CD4-positive, alpha-beta T cell treated with Interleukin-12 subunit alpha and Interleukin-12 subunit beta, for 1 hour (primary cell): ENCODE results near the gene CHM.
"Not testable (repeated sequence)": the region's sequence is repeated elsewhere in the genome, so short reads cannot be mapped to it uniquely, and the experiment has no call there.

Experiments
- DNase-seq: peaks from one replicate; pipeline ENCODE4 v3.0.0-alpha.2; 2020

Gene CHM

GRCh38 chrX:85994797-85995196 is 52.6 kb downstream of the CHM start:
- no peak for DNase-seq

DNA sequence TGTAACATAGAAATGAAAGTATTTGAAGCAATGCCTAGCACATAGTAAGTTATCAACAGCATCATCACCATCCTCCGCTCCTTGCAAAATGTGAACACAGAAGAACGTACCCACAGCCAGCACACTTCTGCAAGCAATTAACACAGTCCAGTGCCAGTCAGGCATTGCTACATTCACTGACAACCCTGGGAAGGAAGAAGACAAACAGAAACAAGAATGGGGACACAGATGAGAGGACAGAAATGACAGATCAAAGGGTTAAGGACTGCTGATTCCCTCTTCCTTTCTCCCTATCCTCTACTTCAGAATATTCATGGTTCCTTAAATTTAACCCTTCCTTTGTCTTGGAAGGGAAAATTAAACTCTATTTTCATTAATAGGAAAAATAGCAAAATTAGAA is 53.1 kb downstream of the CHM start:
- DNase-seq = no peak

GRCh38 chrX:85993539-85994197 is 53.7 kb downstream of the CHM start:
- DNase-seq = no peak

DNA sequence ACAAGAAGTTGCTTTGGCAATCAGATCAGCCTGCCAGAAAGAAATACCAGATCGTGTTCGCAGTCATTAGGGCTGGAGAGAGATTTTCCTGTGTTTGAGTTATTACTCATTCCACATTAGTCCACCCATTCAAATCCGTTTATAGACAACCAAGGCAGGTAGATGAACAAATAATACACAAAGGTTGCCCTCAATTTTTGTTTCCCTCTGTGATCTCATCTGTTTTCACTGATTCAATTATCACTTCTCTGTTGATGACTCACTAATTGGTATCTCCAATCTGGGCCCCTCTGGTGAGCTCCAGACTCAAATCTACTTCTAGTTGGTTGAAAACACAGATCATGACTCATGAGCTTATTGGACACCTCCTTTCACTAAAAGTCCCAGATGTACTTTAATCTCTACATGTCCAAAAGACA is 54.5 kb downstream of the CHM start:
- DNase-seq = no peak

GRCh38 chrX:85988353-85988752 is 59.0 kb downstream of the CHM start:
- DNase-seq = no peak

- no peak for DNase-seq
Measured at GRCh38 chrX:85980286-85980685, 67.1 kb downstream of the CHM start.

DNA sequence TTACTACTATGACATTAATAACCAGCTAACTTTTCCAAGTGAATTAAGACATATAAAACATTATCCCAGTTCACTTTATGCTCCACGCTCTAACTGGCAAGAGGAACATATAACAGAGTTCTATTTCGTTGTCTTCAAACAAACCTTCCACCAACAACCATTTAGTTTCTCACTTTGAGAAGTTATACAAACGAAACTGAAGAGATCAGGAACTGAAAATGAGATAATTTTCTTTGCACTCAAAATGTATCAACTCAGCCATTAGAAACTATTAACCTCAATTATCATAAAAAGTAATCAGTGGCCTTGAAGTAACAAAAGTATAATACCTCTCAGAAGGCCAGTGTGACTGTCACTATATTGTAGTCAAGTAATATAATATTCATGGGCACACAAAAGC is 70.1 kb downstream of the CHM start:
- no peak for DNase-seq

GRCh38 chrX:85972351-85972750 is 75.0 kb downstream of the CHM start:
- DNase-seq = not testable (repeated sequence)

- DNase-seq = no peak
Measured at GRCh38 chrX:85964744-85965143, 82.6 kb downstream of the CHM start.

GRCh38 chrX:85963736-85964135 is 83.6 kb downstream of the CHM start:
- no peak for DNase-seq

DNA sequence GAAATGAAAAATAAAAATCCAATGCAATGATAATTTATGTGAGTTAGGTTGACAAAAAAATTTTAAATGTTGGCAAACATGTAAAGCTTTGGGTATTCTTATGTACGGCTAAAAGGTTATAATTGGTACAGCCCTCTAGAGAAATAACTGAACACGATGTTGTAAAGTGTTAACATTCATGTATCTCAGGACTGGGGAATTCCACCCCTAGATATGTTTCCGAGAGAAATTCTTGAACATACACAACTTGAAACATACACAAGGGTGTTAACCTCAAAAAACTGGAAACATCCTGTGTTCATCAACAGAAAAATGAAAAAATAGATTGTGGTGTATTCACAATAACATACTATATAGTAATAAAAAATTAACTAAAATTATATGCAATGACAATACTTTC is 91.8 kb downstream of the CHM start:
- no peak for DNase-seq

GRCh38 chrX:85944751-85945150 is 102.6 kb downstream of the CHM start:
- not testable (repeated sequence) for DNase-seq

DNA sequence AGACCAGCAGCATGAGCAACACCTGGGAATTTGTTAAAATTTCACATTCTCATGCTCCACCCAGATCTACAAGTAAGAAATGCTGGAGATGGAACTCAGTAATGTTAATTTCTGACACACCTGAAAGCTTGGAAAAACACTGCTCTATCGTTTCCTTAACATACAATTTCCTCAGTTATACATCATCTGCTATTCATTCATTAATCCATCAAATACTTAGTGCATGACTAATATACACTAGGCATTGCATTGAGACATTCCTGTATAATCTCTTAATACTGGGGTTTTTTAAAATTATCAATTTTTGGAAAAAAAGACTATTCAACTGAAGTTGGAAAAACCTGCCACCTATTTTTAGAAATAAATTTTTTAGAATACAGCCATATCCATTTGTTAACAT is 106.1 kb downstream of the CHM start:
- DNase-seq = no peak

GRCh38 chrX:85939942-85940341 is 107.4 kb downstream of the CHM start:
- DNase-seq = not testable (repeated sequence)

DNA sequence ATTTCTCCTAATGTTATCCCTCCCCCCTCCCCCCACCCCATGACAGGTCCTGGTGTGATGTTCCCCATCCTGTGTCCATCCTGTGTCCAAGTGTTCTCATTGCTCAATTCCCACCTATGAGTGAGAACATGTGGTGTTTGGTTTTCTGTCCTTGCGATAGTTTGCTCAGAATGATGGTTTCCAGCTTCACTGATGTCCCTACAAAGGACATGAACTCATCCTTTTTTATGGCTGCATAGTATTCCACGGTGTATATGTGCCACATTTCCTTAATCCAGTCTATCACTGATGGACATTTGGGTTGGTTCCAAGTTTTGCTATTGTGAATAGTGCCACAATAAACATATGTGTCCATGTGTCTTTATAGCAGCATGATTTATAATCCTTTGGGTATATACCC is 113.0 kb downstream of the CHM start:
- not testable (repeated sequence) for DNase-seq

GRCh38 chrX:85930099-85930498 is 117.3 kb downstream of the CHM start:
- no peak for DNase-seq

DNA sequence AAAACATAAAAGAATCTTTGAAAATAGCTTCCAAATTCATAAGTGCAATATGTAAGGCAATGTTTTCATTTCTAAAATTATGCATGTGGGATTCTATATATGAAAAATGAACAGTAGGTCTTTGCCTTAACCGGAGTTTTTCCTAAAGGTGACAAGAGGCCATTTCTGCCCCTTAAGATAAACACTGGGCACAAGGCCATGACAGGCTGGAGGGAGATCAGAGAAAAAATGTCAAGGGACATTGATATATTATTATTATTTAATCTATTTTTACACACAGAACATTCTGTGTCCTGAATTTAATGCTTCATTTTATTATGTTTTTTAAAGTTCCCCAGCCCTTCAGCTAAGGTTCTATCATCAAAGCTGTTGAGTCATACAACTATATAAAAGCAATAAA is 118.8 kb downstream of the CHM start:
- no peak for DNase-seq

GRCh38 chrX:85927740-85928139 is 119.6 kb downstream of the CHM start:
- no peak for DNase-seq

- DNase-seq = no peak
Measured at GRCh38 chrX:85922821-85923220, 124.5 kb downstream of the CHM start.

- DNase-seq = not testable (repeated sequence)
Measured at GRCh38 chrX:85916656-85917280, 130.6 kb downstream of the CHM start.

DNA sequence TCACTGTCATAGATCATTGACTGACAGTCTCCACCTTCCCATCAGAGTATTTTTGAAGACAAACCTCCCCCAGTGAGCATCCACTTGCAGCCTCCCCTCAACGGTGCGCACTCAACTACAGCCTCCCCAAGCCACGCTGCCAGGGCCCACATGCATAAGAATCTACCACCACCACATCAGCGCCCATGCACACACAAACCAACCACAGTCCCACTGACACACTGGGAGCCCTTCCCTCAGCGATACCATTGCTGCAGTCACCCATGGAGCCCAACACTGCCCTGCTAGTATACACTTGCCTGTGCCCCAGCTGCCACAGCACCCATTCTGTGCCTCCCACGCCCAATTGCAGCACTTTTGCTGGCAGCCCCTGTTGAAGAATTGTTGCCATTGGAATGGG is 132.9 kb downstream of the CHM start:
- no peak for DNase-seq

- no peak for DNase-seq
Measured at GRCh38 chrX:85907316-85907715, 140.0 kb downstream of the CHM start.

DNA sequence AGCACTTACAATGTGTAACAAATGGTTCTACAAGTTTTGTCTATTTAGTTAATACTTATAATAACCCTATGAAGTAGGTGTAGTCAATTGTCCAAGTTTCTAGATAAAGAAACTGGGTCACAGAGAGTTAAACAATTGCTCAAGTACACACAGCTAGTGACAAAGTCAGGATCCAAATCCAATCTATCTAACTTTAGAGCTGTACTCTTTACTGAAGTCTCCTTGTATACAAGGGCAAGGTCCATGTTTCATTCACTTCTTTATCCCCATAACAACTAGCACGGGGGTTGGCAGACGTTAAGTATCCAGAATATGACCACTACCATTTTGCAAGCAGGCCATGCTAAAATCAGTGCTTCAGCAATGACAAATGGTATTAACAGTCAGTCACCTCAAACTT is 141.0 kb downstream of the CHM start:
- no peak for DNase-seq

GRCh38 chrX:85905851-85906250 is 141.5 kb downstream of the CHM start:
- no peak for DNase-seq
